SH-SY5Y (cell line): ENCODE results near the gene CWC25.

Experiments
- GATA2 ChIP-seq: IDR thresholded peaks from 2 replicates; pipeline ENCODE4 v1.6.1; 2011; ENCODE audit warnings: mild to moderate bottlenecking, low read depth, low read length
- GATA3 ChIP-seq: IDR thresholded peaks from 2 replicates; pipeline ENCODE4 v1.6.1; 2011; ENCODE audit warnings: low read depth, mild to moderate bottlenecking, low read length, moderate library complexity

- TF ChIP-seq GATA3 = no peak
- no peak for TF ChIP-seq GATA2
Measured at GRCh38 chr17:38797828-38798227, 27.3 kb downstream of the CWC25 start.
